Stimulated activated CD8-positive, alpha-beta memory T cell treated with anti-CD3 and anti-CD28 coated beads, Interleukin-7, amount 100 ng/mL, for 4 hours (primary cell): Measurements from ENCODE around the gene TINCR.

Experiments used
- DNase-seq, 2 donors: peaks; one replicate each; pipeline ENCODE4 v3.0.0-alpha.2; 2020; ENCODE audit warnings: low read depth in 2 of 2

Gene TINCR

GRCh38 chr19:5512715-5513114, 55.0 kb downstream of the TINCR start:
- DNase-seq: no peak
